Measurements from ENCODE around the gene LY6G5C.

The LY6G5C gene, protein sequence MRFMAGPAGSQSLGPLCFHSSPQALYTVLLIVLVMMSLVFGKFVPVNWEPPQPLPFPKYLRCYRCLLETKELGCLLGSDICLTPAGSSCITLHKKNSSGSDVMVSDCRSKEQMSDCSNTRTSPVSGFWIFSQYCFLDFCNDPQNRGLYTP

DNA sequence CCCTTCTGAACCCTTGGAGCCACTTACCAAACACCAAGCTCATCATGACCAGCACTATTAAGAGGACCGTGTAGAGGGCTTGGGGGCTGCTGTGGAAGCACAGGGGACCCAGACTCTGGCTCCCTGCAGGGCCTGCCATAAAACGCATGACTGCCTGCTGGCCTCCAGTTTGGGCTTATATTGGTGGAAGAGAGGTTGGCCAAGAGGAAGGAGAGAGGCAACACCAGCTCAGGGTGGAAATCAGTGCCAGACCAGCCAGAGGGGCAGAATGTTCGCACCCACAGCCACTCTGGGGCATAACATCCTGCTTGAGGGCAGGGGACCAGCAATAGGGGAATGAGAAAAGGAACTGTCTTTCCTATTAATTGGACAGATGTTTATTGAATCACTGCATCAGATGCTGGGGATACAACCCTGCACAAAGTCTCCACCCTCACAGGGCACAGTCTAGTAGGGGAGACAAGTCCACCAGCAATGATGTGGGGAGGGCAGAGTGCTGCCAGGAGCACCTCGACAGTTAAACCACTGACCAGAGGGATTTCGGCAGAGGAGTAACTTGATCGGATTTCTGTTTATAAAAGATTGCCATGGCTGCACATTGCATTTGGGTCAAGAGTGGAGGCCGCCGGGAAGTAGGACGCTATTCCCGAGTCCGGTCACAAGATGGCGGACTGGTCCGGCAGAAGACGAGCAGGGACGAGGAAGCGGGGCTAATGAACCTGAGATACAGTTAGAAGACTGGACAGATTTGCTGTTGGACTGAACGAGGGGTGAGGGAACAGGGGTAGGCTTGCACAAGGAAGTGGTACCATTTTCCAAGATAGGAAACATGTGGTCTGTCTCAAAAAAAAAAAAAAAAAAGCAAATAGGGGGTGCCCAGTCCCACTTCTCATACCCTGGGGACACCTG is at the start of gene LY6G5C:
LY6G5C (minus strand) TSS at position 842 of the 909 bp plus-strand sequence; CDS start at position 148, 694 bp downstream.
- peak; percentile 66 for DNase-seq

DNA sequence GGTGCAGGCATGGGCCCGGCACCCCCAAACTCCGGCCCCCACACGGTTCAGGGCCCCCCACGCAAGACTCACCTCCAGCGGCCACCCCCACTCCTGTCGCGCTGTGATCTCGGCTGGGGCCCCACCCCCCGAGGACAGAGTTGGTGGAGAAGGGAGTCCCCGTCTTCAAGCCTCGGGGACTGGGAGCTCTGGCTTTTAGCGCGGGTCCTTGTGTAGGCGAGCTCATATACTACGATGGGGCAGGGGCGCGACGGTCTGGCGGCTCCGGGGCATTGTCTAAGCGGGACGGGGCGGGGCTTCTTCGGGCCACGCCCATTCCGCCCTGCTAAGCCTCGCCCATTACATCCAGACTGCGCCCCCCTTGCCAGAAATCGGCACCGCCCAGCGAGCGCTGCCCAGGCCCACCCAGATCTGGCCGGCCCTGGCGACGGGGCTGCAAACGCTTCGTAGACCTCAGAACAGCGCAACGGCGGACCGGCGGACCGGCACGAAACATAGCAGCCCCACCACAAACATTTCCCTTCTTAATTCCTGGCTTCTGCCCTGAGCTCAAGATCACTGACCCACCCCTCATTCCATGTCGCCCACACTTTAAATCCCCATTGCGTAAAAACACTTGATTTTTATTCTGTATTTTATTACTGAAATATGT is 49.2 kb upstream of the LY6G5C start:
- DNase-seq = peak; percentile 71

DNA sequence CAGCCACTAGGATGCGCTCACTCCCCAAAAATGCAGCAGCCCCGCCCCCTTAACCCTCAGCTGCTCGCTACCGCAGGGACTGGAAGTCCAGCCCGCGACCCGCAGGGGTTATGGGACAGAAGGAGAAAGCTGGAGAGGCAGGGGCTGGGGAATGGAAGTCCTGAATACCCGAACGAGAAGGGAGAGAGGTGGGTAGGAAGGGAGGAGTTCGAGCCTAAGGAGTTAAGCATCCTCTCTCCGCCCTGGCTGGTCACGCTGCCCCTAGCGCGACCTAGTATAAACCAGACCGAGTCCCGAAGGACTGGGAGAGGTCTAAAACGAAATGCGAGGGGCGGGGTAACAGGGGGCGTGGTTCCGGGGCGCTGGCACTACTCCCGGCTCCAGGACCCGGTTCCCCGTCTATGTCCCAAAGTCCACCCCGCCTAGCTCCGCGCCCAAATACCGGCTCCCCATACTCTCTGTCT is 48.7 kb upstream of the LY6G5C start:
- peak; percentile 76 for DNase-seq

DNA sequence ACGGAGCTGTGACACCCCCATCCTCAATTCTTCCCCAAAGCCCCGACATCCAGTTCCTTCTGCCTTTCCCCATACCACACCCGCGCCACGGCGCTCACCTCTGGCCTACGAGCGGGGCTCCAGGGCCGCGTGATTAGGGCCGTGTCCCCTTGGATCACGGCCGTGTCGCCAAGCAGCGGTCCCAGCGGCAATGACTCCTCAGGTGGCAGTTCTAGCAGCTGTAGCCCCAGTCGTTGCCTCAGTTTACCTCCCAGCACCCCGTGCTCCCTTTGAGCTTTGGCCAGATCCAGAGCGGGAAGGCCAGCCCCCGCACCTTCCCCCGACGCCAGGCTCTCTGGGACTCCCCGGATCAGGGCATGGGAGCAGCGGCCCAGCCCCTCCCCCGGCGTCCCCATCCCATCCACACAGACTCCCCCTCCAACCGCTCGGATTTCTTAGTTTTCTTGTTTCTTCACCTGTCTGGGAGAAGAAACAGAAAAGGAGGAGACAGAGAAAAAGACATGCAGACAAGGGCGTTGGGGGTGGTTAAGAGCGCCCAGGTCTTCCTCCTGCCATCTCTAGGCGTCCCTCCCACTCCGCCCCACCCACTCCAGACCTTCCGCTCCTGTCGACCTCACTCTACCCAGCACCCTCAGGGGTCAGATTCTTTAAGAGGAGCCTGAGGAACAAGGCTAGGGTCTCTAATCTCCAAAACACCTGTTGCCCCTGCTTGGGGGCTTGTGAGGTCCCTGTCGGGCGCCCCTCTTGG is 48.1 kb upstream of the LY6G5C start, which contains the start of gene DDAH2:
DDAH2 (minus strand) TSS at position 533 of the 748 bp plus-strand sequence; CDS start at position 395, 138 bp downstream.
- no peak for DNase-seq

DNA sequence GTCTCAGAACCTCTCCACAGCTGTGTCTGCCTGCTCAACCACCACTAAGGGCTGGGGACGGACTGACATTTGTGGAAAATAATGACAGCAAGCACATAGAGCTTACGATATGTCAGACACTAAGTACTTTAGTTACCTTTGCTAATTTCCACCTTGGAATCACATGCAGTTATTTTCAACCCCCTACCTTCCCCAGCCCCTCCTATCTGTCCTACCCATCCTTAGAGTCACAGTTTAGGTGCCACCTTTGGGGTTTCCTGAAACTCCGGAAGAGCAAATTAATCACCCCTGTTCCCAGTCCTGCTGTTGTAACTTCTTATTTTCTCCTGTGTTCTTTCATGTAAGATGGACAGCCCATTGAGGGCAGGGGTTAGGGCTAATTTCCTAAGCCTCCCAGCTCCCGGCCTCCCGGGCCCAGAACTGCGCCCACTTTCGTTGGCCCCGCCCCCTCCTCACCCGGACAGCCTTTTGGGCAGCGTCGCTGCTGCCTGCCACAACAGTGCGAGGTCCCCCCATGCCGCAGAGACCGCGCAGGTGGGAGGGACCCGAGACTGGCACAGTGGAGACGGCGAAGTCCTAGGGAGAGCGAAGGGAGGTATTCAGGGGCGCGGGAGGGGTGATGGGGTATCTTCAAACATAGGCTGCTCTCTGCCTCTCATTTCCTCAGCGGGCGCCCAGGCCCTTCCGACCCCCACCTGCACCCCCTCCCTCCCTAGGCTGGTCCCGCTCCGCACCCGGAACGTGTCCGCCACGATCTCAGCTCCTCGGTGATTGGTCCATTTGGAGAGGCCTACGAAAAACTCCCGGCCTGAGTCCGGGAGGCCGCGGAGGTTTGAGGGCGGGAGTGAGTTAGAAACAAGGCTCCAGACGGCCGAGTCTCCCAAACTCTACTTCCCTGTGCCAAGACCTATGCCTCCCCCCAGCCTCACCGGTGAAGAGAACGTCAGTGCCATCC is 47.1 kb upstream of the LY6G5C start:
- DNase-seq = no peak

DNA sequence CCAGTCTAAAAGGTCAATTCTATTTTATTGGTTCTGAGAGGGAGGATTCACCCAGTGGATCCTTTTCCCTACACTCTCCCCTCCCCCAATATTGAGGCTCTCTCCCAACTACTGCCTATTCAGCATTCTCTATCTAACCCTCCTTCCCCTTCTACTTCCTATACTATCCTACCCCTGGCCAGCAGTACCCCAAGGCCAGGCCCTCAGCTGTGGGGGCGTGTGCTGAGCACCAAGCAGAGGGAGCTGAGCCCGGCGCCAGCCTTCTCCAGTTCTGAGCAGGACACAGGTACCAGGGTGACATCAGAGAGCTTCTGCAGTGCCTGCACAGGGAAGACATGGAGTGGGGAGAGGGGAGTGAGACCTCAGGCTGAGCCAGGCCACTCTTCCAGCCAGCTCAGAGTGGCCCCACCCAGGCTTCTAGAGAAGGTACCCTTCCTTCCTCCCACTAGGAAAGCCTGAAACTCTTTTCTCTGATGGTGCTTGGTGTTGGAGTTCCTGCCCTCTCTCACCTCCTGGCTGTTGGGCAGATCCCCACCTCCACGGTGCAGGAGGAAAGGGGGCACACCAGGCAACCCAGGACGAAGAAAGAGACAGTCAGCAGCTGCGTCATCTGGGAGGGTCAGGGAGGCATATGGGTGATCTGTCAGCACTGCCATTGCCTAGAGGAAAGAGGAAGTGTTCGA is 46.3 kb upstream of the LY6G5C start:
- no peak for DNase-seq

DNA sequence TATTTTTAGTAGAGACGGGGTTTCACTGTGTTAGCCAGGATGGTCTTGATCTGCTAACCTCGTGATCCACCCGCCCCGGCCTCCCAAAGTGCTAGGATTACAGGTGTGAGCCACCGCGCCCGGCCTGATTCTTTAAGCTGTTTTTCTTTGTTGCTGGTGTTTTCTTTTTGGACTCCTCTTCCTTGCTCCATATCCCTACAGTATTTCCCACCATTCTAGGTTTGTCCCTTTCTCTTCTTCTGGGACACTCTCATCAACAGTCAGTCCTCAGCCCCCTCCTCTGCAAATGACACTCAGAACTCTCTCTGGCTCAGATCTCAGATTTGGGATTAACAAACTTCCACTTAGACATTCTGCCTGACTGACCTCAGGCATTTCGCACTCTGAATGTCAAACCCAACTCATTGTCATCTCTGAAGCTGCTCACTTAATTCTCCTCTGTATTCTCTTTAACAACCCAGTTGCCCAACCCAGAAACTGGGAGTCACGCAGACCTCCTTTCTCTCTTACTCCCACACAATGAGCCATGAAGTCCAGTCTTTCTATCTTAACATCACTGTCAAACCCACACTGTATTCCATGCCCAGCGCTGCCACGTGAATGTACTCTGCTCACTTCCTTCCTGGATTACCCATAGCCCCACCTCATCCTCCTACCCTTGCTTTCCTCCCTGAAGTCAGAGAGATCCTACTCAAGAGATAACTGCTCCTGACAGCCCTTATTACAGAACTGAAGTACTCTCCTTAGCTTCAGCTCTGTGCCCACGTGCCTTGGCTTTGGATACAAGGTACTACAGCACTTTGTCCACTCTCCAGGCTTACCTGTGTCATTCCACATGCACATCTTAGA is 44.9 kb upstream of the LY6G5C start:
- no peak for DNase-seq

DNA sequence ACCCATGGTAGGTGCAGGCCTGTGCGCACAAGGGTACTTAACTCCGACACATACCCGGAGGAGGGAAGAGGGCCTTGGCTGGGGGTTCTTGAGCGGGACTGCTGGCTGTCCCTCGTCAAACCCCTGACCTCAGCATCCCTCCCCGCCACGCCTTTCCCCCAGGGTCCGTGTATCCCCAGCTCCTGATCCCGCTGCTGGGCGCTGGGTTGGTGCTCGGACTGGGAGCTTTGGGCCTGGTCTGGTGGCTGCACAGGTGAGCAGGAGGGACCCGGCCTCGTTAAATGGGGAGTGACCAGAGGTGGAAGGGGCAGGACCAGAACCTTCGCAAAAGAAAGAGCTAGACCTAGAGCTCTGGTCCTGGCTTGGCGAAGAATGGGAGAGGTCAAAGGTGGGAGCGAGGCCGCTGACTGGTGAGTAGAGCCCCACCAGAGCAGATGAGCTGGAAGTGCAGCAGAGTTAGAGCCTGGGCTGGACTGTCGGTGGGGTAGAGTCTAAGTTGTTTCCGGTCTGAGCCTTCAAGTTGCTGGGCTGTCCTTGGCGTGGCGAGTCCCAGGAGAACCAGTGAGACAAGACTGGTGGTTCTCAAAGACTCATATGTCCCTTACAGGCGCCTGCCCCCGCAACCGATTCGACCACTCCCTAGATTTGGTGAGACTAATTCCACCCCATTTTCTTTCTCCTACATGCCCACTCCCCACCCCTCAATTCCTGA is 43.3 kb upstream of the LY6G5C start:
- no peak for DNase-seq

DNA sequence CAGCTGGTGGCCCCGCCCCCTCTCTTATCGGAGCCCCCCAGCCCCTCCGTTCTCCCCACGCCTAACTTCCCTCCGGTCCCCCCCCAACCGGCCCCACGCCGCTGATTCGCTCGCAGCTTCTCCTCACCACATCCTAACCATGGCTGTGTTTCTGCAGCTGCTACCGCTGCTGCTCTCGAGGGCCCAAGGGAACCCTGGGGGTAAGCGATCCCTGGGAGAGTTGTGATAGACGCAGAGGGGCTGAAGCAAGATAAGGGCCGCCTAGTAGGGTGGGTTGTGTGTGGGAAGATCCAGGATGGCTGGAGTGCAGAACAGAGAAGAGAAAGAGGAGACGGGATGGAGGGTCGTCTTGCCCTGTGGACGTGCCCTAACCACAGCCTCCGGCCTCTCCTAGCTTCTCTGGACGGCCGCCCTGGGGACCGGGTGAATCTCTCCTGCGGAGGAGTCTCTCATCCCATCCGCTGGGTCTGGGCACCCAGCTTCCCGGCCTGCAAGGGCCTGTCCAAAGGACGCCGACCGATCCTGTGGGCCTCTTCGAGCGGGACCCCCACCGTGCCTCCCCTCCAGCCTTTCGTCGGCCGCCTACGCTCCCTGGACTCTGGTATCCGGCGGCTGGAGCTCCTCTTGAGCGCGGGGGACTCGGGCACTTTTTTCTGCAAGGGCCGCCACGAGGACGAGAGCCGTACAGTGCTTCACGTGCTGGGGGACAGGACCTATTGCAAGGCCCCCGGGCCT is 42.5 kb upstream of the LY6G5C start, which contains the start of gene MPIG6B:
MPIG6B (plus strand) TSS at position 129 of the 735 bp plus-strand sequence; CDS start at position 140, 11 bp downstream.
- no peak for DNase-seq

DNA sequence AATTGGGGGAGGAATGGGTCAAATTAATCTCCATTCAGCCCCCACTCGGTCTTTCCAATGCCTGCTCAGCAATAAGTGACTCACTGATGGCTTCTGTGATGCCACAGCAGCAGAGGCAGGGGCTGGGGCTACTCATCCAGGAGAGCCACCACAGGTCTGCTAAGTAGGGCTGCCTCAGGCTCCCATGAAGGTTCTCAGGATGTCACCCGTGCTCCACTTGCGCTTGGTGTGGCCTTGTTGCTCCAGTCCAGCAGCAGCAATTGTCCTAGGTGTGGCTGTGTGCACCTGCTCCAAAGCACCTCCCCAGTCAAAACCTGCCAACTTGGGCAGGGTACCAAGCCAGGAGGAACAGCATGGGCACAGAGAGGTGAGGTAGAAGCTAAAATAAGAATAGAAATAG is 41.3 kb upstream of the LY6G5C start:
- no peak for DNase-seq

DNA sequence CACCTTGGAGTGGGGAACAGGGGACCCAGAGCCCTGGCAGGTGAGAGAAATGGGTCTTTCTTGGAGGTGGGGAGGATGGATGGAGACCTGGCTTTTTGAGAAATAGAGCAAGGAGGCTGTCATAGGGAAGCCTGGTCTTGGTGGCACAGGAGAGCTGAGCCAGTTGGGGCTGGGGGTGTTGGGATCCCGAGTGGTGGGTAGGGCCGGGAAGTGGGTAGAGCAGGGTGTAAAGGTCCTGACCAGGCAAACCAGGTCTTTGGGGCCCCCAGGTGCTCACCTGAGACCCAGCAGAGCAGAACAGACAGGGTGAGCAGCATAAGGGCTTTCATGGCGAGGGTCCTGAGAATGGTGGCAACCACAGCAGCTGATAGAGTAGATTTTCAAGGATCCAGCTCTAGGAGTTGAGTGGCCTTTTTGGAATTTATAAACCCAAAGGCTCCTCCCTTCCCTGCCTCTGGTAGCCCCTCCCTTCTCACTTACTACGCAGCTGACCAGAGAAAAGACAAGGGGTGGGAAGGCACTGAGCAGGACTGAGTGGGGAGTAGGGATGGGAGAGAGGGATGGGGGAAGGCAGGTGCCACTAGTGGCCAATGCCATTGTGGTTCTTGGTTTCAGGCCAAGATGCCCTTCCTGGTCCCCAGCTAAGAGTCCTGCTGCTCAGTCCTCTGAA is 40.6 kb upstream of the LY6G5C start, which contains the start of gene LY6G6C:
LY6G6C (minus strand) TSS at position 396 of the 670 bp plus-strand sequence; CDS start at position 329, 67 bp downstream.
- no peak for DNase-seq

DNA sequence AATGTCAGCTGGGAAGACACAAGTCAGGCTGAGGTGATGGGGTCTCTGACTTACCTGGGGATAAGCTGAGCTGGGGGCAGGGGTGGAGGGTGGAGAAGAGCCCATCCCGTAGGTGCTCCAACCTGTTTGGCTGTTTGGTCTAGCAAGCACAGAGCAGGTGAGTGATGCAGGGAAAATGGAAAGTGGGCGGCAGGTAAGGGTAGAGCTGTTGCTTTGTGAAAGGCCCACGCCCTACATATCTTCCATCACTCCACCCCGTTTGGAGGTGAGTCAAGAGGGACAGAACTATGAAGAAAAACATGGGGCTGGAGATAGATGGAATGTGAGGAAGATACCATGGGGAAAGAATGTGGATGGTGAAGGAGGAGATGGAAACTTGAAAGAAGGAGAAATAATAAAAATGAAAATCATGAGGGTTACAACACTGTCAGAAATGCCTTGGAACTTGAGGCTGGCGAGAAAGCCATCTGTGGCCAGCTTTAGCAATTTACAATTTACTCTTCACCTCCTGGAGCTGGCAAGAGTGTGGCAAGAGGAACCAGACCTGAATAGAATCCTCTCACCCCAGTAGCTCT is 39.4 kb upstream of the LY6G5C start:
- no peak for DNase-seq

DNA sequence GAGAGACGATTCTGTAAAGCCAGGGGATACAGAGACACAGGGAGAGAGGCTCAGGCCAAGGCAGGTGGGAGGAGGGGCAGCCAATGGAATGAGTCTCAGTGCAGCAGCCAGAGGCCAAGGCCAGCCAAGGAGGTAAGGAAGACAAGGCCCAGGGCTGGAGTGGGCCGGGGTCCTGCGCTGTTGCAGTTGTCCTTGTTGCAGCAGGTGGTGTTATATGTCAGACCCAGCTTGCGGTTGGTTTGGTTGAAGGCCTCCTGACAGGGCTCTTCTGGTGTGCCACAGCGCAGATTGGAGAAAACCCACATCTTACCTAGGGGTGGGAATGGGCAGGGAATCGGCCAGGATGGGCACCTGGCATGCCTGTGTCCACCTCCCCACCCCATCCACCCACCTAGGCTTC is 38.1 kb upstream of the LY6G5C start:
- no peak for DNase-seq

DNA sequence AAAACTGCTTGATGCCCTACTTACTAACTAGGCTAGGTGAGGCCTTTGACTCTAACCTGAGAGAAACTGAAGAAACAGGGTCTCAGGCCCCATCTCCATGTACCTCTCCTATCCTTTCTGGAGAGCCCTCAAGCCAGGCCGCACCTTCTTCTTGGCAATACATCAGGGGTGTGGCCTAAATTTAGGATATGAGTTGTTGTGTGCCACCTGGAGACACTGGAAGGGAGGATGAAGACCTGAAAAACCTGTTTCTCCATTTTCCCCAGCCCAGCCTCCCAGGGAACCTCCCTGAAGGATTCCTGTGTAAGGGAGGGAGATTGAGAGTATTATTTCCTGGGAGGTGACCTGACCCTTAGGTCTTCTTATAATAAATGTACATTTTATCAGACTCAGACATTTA is 37.4 kb upstream of the LY6G5C start:
- no peak for DNase-seq

DNA sequence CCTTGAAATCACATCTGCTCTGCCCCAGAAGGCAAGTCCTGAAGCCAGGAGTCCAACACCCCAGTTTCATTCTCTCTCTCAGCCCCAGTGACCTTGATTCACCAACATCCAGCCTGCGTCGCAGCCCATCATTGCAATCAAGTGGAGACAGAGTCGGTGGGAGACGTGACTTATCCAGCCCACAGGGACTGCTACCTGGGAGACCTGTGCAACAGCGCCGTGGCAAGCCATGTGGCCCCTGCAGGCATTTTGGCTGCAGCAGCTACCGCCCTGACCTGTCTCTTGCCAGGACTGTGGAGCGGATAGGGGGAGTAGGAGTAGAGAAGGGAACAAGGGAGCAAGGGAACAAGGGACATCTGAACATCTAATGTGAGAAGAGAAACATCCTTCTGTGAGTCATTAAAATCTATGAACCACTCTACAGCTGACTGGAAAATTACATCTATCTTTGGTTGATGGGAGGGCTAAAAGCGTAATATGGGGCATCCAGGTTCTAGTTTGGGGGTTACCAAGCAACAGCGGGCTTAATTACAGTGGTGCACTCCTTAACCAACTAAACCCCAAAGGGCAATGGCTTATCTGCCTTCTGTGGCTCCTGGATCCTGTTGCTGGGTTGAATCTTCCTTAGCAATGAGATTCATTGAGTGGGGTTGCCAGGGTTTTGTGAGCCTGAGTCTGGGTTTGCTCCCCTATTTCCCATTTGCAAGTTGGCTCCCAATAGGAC is 36.8 kb upstream of the LY6G5C start:
- DNase-seq = no peak

All from activated CD4-positive, CD25-positive, alpha-beta regulatory T cell treated with anti-CD3 and anti-CD28 coated beads, Interleukin-2, amount 50 U/mL, for 72 hours (primary cell).